ENCODE results near the gene SBK2. TPM values are rescaled to one million over a fixed set of nuclear protein-coding genes. Genes with fewer than 3 reads are reported as not detected.

The SBK2 gene
- total and polyA plus RNA-seq, 8 donors: 0.28 to 0.46 (median 0.43) TPM; not detected in 5

DNA sequence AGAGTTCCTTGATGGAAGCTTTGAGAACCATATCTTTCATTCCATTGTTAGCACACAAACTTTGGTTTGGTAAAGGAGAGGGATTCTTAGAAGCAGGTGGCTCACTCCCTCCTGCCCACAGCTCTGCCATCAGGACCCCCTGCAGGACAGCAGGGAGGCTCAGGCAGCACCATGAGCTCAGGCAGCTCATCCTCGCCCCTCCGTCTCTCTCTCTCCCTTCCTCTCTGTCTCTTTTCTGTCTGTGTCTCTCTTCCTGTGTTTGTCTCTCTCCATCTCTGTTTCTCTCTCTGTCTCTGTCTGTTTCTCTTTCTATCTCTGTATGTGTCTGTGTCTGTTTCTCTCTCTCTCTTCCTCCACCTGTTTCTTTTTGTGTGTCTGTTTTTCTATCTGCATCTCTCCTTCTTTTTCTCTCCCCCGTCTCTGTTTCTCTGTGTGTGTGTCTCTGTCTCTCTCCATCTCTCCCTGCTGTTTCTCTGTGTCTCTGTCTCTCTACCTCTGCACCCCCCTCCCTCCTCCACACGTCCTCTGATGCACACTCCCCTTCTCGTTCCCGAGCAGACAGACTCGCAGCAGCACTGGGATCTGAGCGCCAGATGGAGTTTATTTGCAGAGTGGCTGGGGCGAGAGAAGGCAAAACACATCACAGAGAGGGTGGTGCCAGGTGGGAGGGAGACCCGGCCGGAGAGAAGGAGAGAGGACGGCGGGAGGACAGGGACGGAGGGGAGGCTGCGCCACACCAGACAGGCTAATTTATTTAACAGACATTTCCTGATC lies 8.7 kb downstream of the SBK2 start:
- intact Hi-C loops (cut with DNase I): no loop called here
- WGBS, 2 donors: 23 to 24% methylated on average over 15 of the region's 15 CpGs
- Histone ChIP-seq H3K27ac (no peak overlapping the region), H3K4me1 (peaks cover 0 to 5% (median 0%) of the 10 kb centered on the region in 3 donors), H3K4me3 (no peak overlapping the region), H3K36me3 (no peaks in the 10 kb centered on the region), H3K27me3 (no peaks in the 10 kb centered on the region), H3K9me3 (no peaks in the 10 kb centered on the region)
- DNase-seq: no peak
- ATAC-seq: peak in 3 of 4 donors; percentile 29 to 72 (median 72)
- FAIRE-seq: no peak
- TF ChIP-seq, protein P1, sequence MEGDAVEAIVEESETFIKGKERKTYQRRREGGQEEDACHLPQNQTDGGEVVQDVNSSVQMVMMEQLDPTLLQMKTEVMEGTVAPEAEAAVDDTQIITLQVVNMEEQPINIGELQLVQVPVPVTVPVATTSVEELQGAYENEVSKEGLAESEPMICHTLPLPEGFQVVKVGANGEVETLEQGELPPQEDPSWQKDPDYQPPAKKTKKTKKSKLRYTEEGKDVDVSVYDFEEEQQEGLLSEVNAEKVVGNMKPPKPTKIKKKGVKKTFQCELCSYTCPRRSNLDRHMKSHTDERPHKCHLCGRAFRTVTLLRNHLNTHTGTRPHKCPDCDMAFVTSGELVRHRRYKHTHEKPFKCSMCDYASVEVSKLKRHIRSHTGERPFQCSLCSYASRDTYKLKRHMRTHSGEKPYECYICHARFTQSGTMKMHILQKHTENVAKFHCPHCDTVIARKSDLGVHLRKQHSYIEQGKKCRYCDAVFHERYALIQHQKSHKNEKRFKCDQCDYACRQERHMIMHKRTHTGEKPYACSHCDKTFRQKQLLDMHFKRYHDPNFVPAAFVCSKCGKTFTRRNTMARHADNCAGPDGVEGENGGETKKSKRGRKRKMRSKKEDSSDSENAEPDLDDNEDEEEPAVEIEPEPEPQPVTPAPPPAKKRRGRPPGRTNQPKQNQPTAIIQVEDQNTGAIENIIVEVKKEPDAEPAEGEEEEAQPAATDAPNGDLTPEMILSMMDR (IDR thresholded peaks at IDR 0.05): no peak

DNA sequence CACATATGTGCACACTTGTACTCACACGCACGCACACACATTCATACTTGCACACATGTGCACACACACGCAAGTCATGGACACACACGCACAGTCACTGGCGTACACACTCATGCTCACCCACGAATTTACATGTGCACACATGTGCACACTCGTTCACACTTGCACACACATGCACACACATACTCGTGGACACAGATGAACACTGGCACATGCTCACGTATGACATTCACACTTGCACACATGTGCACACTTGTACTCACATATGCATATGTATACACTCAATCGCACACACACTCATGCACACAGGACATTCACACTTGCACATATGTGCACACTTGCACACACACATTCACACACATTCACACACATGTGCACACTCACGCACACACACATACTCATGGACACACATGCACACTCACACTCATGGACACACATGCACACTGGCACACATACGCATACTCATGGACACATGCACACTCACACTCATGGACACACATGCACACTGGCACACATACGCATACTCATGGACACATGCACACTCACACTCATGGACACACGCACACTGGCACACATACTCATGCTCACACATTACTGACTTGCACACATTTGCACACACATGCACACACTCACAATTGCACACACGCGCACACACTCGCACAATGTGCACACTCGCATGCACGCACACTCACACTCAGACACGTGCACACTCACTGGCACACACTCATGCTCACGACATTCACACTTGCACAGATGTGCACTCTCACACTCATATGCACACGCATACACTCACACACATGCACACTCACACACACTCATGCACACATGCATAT lies 9.5 kb downstream of the SBK2 start:
- TF ChIP-seq, protein P1 (IDR thresholded peaks at IDR 0.05): no peak

GRCh38 chr19:55526216-55527196 lies 10.4 kb downstream of the SBK2 start:
- Histone ChIP-seq H3K4me3 (no peak overlapping the region), H3K36me3 (no peaks in the 10 kb centered on the region), H3K27me3 (no peaks in the 10 kb centered on the region), H3K4me1 (peaks cover 0 to 5% (median 0%) of the 10 kb centered on the region in 3 donors), H3K27ac (no peak overlapping the region), H3K9me3 (no peaks in the 10 kb centered on the region)
- TF ChIP-seq, protein P1 (IDR thresholded peaks at IDR 0.05): no peak
- ATAC-seq (peak; percentile 61 to 86 (median 83)), DNase-seq (peak; percentile 57 to 85 (median 72)), FAIRE-seq (no peak)
- WGBS, 2 donors: 19 to 20% methylated on average over 35 of the region's 35 CpGs
- intact Hi-C loops (cut with DNase I): no loop called here

More for the DNA sequence above, 9.5 kb downstream of the SBK2 start:
- intact Hi-C loops (cut with DNase I): no loop called here
- Histone ChIP-seq H3K27ac (no peak overlapping the region), H3K36me3 (no peaks in the 10 kb centered on the region), H3K9me3 (no peaks in the 10 kb centered on the region), H3K27me3 (no peaks in the 10 kb centered on the region), H3K4me1 (peaks cover 0 to 5% (median 0%) of the 10 kb centered on the region in 3 donors), H3K4me3 (no peak overlapping the region)
- DNase-seq: no peak
- 66 to 80% methylated on average over 22 of the region's 22 CpGs for WGBS, 2 donors
- FAIRE-seq: no peak
- ATAC-seq: no peak

- Histone ChIP-seq H3K4me3 (no peak overlapping the region), H3K27ac (no peak overlapping the region), H3K4me1 (peaks cover 0 to 5% (median 0%) of the 10 kb centered on the region in 3 donors), H3K27me3 (no peaks in the 10 kb centered on the region), H3K9me3 (no peaks in the 10 kb centered on the region), H3K36me3 (no peaks in the 10 kb centered on the region)
- ATAC-seq (no peak), DNase-seq (no peak), FAIRE-seq (no peak)
- 40 to 42% methylated on average over 28 to 29 of the region's 29 CpGs for WGBS, 2 donors
- TF ChIP-seq, protein P1 (IDR thresholded peaks at IDR 0.05): no peak
- intact Hi-C loops (cut with DNase I): no loop called here
Observed at GRCh38 chr19:55525289-55526101, 11.4 kb downstream of the SBK2 start.
